ENCODE results near the gene KCNJ9. TPM values are rescaled to one million over a fixed set of nuclear protein-coding genes. Genes with fewer than 3 reads are reported as not detected.

KCNJ9 gene
- total and polyA plus RNA-seq, 5 donors from 2014 or later: 0.05 to 0.25 TPM; not detected in 3

DNA sequence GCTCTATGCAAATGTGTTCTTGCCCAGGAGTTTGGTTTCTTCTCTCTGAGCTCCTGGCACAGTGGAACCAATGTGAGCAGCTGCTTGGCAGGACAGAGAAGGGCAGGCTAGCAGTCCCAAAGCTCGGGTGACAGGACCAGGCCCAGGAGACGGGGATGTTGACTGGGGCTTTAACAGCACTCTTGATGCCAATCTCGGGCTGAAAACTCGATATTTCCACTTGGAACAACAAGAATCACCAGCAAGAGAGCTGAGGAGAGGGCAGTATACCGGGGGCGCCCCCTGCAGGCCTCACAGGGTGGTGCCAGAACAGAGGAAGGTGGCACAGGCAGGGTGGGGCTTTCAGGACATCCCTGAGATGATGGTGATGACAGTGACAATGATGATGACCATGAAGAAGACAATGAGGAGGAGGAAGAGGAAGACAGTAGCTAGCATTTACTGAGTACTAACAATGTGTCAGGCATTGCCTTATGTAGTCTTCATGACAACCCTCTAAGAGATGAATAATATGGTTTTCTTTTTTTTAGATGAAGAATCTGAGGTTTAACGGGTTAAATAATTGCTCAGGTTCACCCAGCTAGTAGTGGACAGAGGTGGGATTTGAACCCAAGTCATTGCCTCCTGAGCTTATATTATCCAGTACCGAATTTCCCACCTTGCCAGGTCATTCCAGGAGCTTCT lies 2.7 kb upstream of the KCNJ9 start:
- Histone ChIP-seq H3K27ac (ENCODE audit: insufficient read depth, low read length, poor library complexity, severe bottlenecking) (no peak overlapping the region), H3K4me3 (ENCODE audit: low read depth, low read length) (no peak overlapping the region), H3K27me3 (ENCODE audit: control insufficient read depth, insufficient read depth, low read length) (peaks cover 39% of the 10 kb centered on the region), H3K9me3 (ENCODE audit: control insufficient read depth in 2 of 2, low read length in 2 of 2) (no peaks in the 10 kb centered on the region), H3K36me3 (ENCODE audit: control insufficient read depth, insufficient read depth, low read length) (no peaks in the 10 kb centered on the region), H3K4me1 (ENCODE audit: control insufficient read depth, insufficient read depth, low read length, poor library complexity, severe bottlenecking) (peaks cover 3% of the 10 kb centered on the region)
- Mint-ChIP-seq H3K36me3 (no peaks in the 10 kb centered on the region), H3K27ac (no peak overlapping the region), H3K4me3 (no peak overlapping the region), H3K4me1 (peaks cover 0 to 4% (median 2%) of the 10 kb centered on the region in 4 donors), H3K27me3 (peaks cover 65% of the 10 kb centered on the region), H3K9me3 (peaks cover 0 to 4% (median 0%) of the 10 kb centered on the region in 7 donors)
- peak; percentile 59 to 76 for ATAC-seq (ENCODE audit: low read depth in 2 of 2)
- peak; percentile 24 to 63 (median 52) for DNase-seq

DNA sequence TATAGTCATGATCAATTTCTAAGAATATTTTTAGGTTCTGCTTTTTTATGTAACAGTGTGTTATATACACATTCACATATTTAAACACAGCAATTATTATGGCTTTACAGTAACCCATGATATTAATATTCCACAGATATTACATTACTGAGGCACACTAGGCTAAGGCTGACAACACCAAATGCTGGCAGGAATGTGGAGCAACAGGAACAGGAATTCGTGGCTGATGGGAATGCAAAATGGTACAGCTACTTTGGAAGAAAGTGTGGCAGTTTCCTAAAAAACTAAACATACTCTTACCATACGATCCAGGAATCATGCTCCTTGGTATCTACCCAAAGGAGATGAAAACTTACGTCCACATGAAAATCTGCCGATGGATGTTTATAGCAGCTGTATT lies 1.9 kb upstream of the KCNJ9 start:
- H3K9me3 ChIP-seq (ENCODE audit: control insufficient read depth in 2 of 2, low read length in 2 of 2): no peaks in the 10 kb centered on the region
- no peak overlapping the region for H3K4me3 ChIP-seq (ENCODE audit: low read depth, low read length)
- no peaks in the 10 kb centered on the region for H3K36me3 Mint-ChIP-seq
- peaks cover 0 to 9% (median 2%) of the 10 kb centered on the region in 4 donors for H3K4me1 Mint-ChIP-seq
- no peak overlapping the region for H3K4me3 Mint-ChIP-seq
- H3K27me3 Mint-ChIP-seq: peaks cover 60% of the 10 kb centered on the region
- ATAC-seq (ENCODE audit: low read depth in 2 of 2): no peak
- H3K27ac Mint-ChIP-seq: no peak overlapping the region
- no peak for DNase-seq
- H3K9me3 Mint-ChIP-seq: peaks cover 0 to 4% (median 0%) of the 10 kb centered on the region in 7 donors
- H3K36me3 ChIP-seq (ENCODE audit: control insufficient read depth, insufficient read depth, low read length): no peaks in the 10 kb centered on the region
- no peak overlapping the region for H3K27ac ChIP-seq (ENCODE audit: insufficient read depth, low read length, poor library complexity, severe bottlenecking)
- H3K4me1 ChIP-seq (ENCODE audit: control insufficient read depth, insufficient read depth, low read length, poor library complexity, severe bottlenecking): peaks cover 11% of the 10 kb centered on the region
- peaks cover 39% of the 10 kb centered on the region for H3K27me3 ChIP-seq (ENCODE audit: control insufficient read depth, insufficient read depth, low read length)

DNA sequence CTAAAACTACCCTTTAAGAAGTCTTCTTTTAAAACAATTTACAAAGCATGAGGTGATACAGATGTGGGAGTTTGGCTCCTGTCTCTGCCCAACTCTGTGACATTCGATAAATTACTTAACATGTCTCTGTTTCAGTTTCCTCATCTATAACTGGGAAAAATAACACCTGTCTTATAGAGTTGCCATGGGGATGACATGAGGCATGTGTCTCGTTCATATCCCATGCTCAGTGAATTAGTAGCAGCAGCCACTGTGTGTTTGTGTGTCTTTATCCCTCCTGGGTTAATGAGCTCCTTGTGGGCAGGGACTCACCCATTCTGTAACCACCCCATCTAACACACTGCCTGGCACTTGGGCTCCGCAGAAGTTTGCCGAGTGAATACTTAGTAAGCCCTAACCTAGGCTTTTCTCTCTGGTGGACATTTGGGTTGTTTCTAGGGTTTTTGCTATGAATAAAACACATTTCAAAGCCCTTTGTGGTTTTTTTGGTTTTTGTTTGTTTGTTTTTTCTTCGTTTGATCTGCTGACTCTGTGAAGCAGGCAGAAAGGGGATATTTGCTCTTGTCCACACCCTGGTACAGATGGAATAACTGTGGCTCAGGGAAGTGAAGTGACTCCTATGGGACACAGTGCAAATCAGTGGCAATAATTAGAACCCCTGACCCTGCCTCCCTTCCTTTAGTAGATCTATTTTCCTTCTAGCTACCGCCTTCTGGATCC lies 797 bp upstream of the KCNJ9 start:
- DNase-seq (no peak), ATAC-seq (ENCODE audit: low read depth in 2 of 2) (no peak)
- Mint-ChIP-seq H3K36me3 (peaks cover 2% of the 10 kb centered on the region), H3K4me1 (peaks cover 0 to 16% (median 4%) of the 10 kb centered on the region in 4 donors), H3K9me3 (peaks cover 0 to 3% (median 0%) of the 10 kb centered on the region in 7 donors), H3K27me3 (peaks cover 60% of the 10 kb centered on the region), H3K27ac (no peak overlapping the region), H3K4me3 (no peak overlapping the region)
- no peak overlapping the region for H3K27ac ChIP-seq (ENCODE audit: insufficient read depth, low read length, poor library complexity, severe bottlenecking)
- H3K4me3 ChIP-seq (ENCODE audit: low read depth, low read length): no peak overlapping the region
- no peaks in the 10 kb centered on the region for H3K9me3 ChIP-seq (ENCODE audit: control insufficient read depth in 2 of 2, low read length in 2 of 2)
- H3K27me3 ChIP-seq (ENCODE audit: control insufficient read depth, insufficient read depth, low read length): peaks cover 39% of the 10 kb centered on the region
- peaks cover 11% of the 10 kb centered on the region for H3K4me1 ChIP-seq (ENCODE audit: control insufficient read depth, insufficient read depth, low read length, poor library complexity, severe bottlenecking)
- H3K36me3 ChIP-seq (ENCODE audit: control insufficient read depth, insufficient read depth, low read length): no peaks in the 10 kb centered on the region

DNA sequence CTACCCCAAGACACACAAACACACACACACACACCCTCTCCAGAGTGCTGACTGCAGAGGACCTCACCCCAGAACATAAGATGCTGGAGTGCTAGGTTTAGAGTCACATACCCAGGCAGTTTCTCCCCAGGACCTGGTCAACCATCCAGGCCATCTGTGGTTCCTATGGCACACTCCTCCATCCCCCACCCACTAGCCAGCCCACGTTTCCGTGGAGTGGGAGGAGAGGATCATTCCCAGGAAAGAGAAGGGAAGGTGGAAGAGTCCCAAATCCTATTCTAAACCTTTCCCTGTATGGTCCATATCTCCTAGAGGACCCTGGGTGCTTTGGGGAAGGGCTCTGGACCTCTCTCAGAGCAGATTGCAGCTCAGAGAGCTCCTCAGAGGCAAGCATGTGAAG lies 1.1 kb downstream of the KCNJ9 start:
- Mint-ChIP-seq H3K36me3 (peaks cover 17% of the 10 kb centered on the region), H3K9me3 (peaks cover 0 to 2% (median 0%) of the 10 kb centered on the region in 7 donors), H3K27me3 (peaks cover 53% of the 10 kb centered on the region), H3K27ac (no peak overlapping the region), H3K4me1 (peaks cover 0 to 23% (median 8%) of the 10 kb centered on the region in 4 donors), H3K4me3 (peak overlapping the region in 3 of 4 donors; percentile 48 to 61 (median 49))
- Histone ChIP-seq H3K4me1 (ENCODE audit: control insufficient read depth, insufficient read depth, low read length, poor library complexity, severe bottlenecking) (peaks cover 11% of the 10 kb centered on the region), H3K9me3 (ENCODE audit: control insufficient read depth in 2 of 2, low read length in 2 of 2) (no peaks in the 10 kb centered on the region), H3K27me3 (ENCODE audit: control insufficient read depth, insufficient read depth, low read length) (peaks cover 35% of the 10 kb centered on the region), H3K4me3 (ENCODE audit: low read depth, low read length) (no peak overlapping the region), H3K36me3 (ENCODE audit: control insufficient read depth, insufficient read depth, low read length) (peaks cover 6% of the 10 kb centered on the region), H3K27ac (ENCODE audit: insufficient read depth, low read length, poor library complexity, severe bottlenecking) (no peak overlapping the region)
- DNase-seq (no peak), ATAC-seq (ENCODE audit: low read depth in 2 of 2) (no peak)

DNA sequence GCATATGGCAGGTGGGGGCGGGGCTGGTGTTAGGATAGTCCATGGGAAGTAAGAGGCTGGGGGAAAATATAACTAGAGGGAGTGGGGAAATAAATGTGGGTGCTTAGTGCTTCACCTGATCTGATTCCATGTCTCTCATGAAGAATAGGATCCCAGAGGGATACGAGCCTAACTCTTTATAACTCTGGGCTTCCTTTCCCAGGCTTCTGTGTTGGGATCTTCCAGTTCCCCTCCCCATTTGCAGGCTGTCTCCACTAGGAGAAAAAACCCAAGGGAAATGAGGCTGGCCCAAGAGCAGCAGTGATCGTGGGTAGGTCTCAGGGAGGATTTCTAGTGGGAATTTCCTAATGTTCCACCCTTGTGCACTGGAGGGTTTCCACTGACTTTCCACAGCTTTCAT lies 1.6 kb downstream of the KCNJ9 start:
- Mint-ChIP-seq H3K36me3 (peaks cover 18% of the 10 kb centered on the region), H3K27ac (peak overlapping the region in 2 of 3 donors; percentile 38 to 42), H3K4me1 (peaks cover 0 to 23% (median 8%) of the 10 kb centered on the region in 4 donors), H3K9me3 (peaks cover 0 to 2% (median 0%) of the 10 kb centered on the region in 7 donors), H3K4me3 (peak overlapping the region; percentile 40 to 68 (median 54)), H3K27me3 (peaks cover 52% of the 10 kb centered on the region)
- DNase-seq (no peak), ATAC-seq (ENCODE audit: low read depth in 2 of 2) (no peak)
- no peaks in the 10 kb centered on the region for H3K9me3 ChIP-seq (ENCODE audit: control insufficient read depth in 2 of 2, low read length in 2 of 2)
- H3K4me3 ChIP-seq (ENCODE audit: low read depth, low read length): no peak overlapping the region
- peaks cover 6% of the 10 kb centered on the region for H3K36me3 ChIP-seq (ENCODE audit: control insufficient read depth, insufficient read depth, low read length)
- no peak overlapping the region for H3K27ac ChIP-seq (ENCODE audit: insufficient read depth, low read length, poor library complexity, severe bottlenecking)
- H3K4me1 ChIP-seq (ENCODE audit: control insufficient read depth, insufficient read depth, low read length, poor library complexity, severe bottlenecking): peaks cover 11% of the 10 kb centered on the region
- peaks cover 35% of the 10 kb centered on the region for H3K27me3 ChIP-seq (ENCODE audit: control insufficient read depth, insufficient read depth, low read length)

DNA sequence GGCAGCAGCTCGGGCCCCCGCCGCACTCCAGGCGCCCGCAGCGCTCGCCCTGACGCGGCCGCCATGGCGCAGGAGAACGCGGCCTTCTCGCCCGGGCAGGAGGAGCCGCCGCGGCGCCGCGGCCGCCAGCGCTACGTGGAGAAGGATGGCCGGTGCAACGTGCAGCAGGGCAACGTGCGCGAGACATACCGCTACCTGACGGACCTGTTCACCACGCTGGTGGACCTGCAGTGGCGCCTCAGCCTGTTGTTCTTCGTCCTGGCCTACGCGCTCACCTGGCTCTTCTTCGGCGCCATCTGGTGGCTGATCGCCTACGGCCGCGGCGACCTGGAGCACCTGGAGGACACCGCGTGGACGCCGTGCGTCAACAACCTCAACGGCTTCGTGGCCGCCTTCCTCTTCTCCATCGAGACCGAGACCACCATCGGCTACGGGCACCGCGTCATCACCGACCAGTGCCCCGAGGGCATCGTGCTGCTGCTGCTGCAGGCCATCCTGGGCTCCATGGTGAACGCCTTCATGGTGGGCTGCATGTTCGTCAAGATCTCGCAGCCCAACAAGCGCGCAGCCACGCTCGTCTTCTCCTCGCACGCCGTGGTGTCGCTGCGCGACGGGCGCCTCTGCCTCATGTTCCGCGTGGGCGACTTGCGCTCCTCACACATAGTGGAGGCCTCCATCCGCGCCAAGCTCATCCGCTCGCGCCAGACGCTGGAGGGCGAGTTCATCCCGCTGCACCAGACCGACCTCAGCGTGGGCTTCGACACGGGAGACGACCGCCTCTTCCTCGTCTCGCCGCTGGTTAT lies 2.8 kb downstream of the KCNJ9 start:
- peaks cover 30% of the 10 kb centered on the region for H3K36me3 Mint-ChIP-seq
- Histone ChIP-seq H3K27me3 (ENCODE audit: control insufficient read depth, insufficient read depth, low read length) (peaks cover 27% of the 10 kb centered on the region), H3K4me3 (ENCODE audit: low read depth, low read length) (peak overlapping the region; percentile 24), H3K27ac (ENCODE audit: insufficient read depth, low read length, poor library complexity, severe bottlenecking) (no peak overlapping the region), H3K9me3 (ENCODE audit: control insufficient read depth in 2 of 2, low read length in 2 of 2) (no peaks in the 10 kb centered on the region), H3K4me1 (ENCODE audit: control insufficient read depth, insufficient read depth, low read length, poor library complexity, severe bottlenecking) (peaks cover 11% of the 10 kb centered on the region), H3K36me3 (ENCODE audit: control insufficient read depth, insufficient read depth, low read length) (peaks cover 16% of the 10 kb centered on the region)
- peak overlapping the region in 2 of 3 donors; percentile 43 to 67 for H3K27ac Mint-ChIP-seq
- ATAC-seq (ENCODE audit: low read depth in 2 of 2) (peak; percentile 69 to 84), DNase-seq (peak; percentile 64 to 80 (median 73))
- no peaks in the 10 kb centered on the region for H3K9me3 Mint-ChIP-seq
- H3K4me3 Mint-ChIP-seq: peak overlapping the region; percentile 25 to 77 (median 66)
- H3K27me3 Mint-ChIP-seq: peaks cover 43% of the 10 kb centered on the region
- H3K4me1 Mint-ChIP-seq: peaks cover 0 to 27% (median 10%) of the 10 kb centered on the region in 4 donors

DNA sequence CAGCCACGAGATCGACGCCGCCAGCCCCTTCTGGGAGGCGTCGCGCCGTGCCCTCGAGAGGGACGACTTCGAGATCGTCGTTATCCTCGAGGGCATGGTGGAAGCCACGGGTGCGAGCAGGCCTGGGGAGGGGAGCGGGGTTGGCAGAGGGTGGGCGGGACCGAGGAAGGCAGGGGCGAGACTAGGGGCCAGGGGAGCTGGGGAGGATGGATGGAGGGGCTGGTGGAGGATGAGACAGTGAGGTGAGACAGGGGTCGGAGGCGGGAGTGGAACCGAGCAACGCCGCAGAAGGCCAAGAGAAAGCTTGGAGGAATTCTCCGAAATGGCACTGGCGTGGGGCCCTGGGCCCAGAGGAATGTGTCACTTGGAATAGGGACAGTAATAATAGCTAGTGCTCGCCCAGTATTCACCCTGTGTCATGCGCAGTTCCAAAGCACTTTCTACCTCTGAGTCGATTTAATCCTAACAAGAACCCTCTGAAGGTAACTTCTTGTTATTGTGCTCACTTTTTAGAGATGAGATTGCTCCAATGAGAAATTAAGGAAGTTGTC lies 3.5 kb downstream of the KCNJ9 start:
- Mint-ChIP-seq H3K4me1 (peaks cover 0 to 28% (median 10%) of the 10 kb centered on the region in 4 donors), H3K9me3 (no peaks in the 10 kb centered on the region), H3K4me3 (peak overlapping the region in 2 of 4 donors; percentile 53 to 71), H3K27me3 (peaks cover 36% of the 10 kb centered on the region), H3K27ac (peak overlapping the region in 1 of 3 donors; percentile 7), H3K36me3 (peaks cover 33% of the 10 kb centered on the region)
- H3K4me1 ChIP-seq (ENCODE audit: control insufficient read depth, insufficient read depth, low read length, poor library complexity, severe bottlenecking): peaks cover 11% of the 10 kb centered on the region
- H3K4me3 ChIP-seq (ENCODE audit: low read depth, low read length): no peak overlapping the region
- H3K27me3 ChIP-seq (ENCODE audit: control insufficient read depth, insufficient read depth, low read length): peaks cover 23% of the 10 kb centered on the region
- no peak overlapping the region for H3K27ac ChIP-seq (ENCODE audit: insufficient read depth, low read length, poor library complexity, severe bottlenecking)
- H3K9me3 ChIP-seq (ENCODE audit: control insufficient read depth in 2 of 2, low read length in 2 of 2): no peaks in the 10 kb centered on the region
- peaks cover 19% of the 10 kb centered on the region for H3K36me3 ChIP-seq (ENCODE audit: control insufficient read depth, insufficient read depth, low read length)
- DNase-seq (no peak), ATAC-seq (ENCODE audit: low read depth in 2 of 2) (no peak)

All from CD4-positive, CD25-positive, alpha-beta regulatory T cell (primary cell).